ENCODE measurements around the gene MUC5B. TPM values are rescaled to one million over a fixed set of nuclear protein-coding genes. Genes with fewer than 3 reads are reported as not detected.

The MUC5B gene
- total and polyA plus RNA-seq, 2 of the 13 experiments (the other 11 are each of a cell fraction or from before 2014, with no cell fraction given): 0.01 TPM; not detected in 1

GRCh38 chr11:1238767-1239595 lies 16.1 kb downstream of the MUC5B start (continued):
- TF ChIP-seq CEBPZ (IDR thresholded peaks at IDR 0.05; ENCODE audit: low read length) (no peak), TEF (CRISPR knock-in tag; IDR thresholded peaks at IDR 0.05) (no peak), BORCS8-MEF2B (CRISPR knock-in tag; IDR thresholded peaks at IDR 0.05) (0 out of 2 replicates have a peak, but pooled peaks have one; percentile 58), ZKSCAN8 (CRISPR knock-in tag; IDR thresholded peaks at IDR 0.05; ENCODE audit: borderline replicate concordance) (no peak), ZNF589 (CRISPR knock-in tag; conservative IDR thresholded peaks at IDR 0.05) (0 out of 2 replicates have a peak, but pooled peaks have one; percentile 67), HES4 (CRISPR knock-in tag; IDR thresholded peaks at IDR 0.05; ENCODE audit: borderline replicate concordance) (peak; percentile 89; the same call in 1 of the 2 replicates), FOXK1 (CRISPR knock-in tag; IDR thresholded peaks at IDR 0.05; ENCODE audit: borderline replicate concordance, low read depth) (0 out of 2 replicates have a peak, but pooled peaks have one; percentile 23), ZNF263 (CRISPR knock-in tag; IDR thresholded peaks at IDR 0.05) (0 out of 2 replicates have a peak, but pooled peaks have one; percentile 39), ZNF230 (CRISPR knock-in tag; IDR thresholded peaks at IDR 0.05) (no peak), ZMAT5 (CRISPR knock-in tag; IDR thresholded peaks at IDR 0.05; ENCODE audit: borderline replicate concordance, low read depth) (no peak), ZNF367 (CRISPR knock-in tag; IDR thresholded peaks at IDR 0.05; ENCODE audit: borderline replicate concordance) (no peak; the same call in 1 of the 2 replicates), ZNF557 (CRISPR knock-in tag; IDR thresholded peaks at IDR 0.05) (peak; percentile 89; the same call in 1 of the 2 replicates), TAF1 (CRISPR knock-in tag; IDR thresholded peaks at IDR 0.05) (no peak), IKZF5 (CRISPR knock-in tag; IDR thresholded peaks at IDR 0.05) (peak; percentile 43; the same call in 1 of the 2 replicates), MXD3 (CRISPR knock-in tag; IDR thresholded peaks at IDR 0.05) (peak; percentile 79; the same call in 1 of the 2 replicates), ZSCAN21 (CRISPR knock-in tag; IDR thresholded peaks at IDR 0.05; ENCODE audit: borderline replicate concordance) (peak; percentile 62; the same call in 1 of the 2 replicates), ZNF30 (CRISPR knock-in tag; IDR thresholded peaks at IDR 0.05) (0 out of 2 replicates have a peak, but pooled peaks have one; percentile 59), GTF2F1 (IDR thresholded peaks at IDR 0.05; ENCODE audit: low read length) (no peak), ATF1 (CRISPR knock-in tag; IDR thresholded peaks at IDR 0.05) (no peak), ZBTB26 (CRISPR knock-in tag; IDR thresholded peaks at IDR 0.05; ENCODE audit: borderline replicate concordance) (peak; percentile 61; the same call in 1 of the 2 replicates), ZSCAN25 (CRISPR knock-in tag; IDR thresholded peaks at IDR 0.05) (peak; percentile 63; the same call in 1 of the 2 replicates), ZNF792 (CRISPR knock-in tag; IDR thresholded peaks at IDR 0.05) (0 out of 2 replicates have a peak, but pooled peaks have one; percentile 50)

Data from HepG2 (cell line).